ENCODE data around the gene TENT4B. TPM values are rescaled to one million over a fixed set of nuclear protein-coding genes. Genes with fewer than 3 reads are reported as not detected.

Gene TENT4B
- total RNA-seq, 1 experiment from 2014 or later, result 18.3 TPM

DNA sequence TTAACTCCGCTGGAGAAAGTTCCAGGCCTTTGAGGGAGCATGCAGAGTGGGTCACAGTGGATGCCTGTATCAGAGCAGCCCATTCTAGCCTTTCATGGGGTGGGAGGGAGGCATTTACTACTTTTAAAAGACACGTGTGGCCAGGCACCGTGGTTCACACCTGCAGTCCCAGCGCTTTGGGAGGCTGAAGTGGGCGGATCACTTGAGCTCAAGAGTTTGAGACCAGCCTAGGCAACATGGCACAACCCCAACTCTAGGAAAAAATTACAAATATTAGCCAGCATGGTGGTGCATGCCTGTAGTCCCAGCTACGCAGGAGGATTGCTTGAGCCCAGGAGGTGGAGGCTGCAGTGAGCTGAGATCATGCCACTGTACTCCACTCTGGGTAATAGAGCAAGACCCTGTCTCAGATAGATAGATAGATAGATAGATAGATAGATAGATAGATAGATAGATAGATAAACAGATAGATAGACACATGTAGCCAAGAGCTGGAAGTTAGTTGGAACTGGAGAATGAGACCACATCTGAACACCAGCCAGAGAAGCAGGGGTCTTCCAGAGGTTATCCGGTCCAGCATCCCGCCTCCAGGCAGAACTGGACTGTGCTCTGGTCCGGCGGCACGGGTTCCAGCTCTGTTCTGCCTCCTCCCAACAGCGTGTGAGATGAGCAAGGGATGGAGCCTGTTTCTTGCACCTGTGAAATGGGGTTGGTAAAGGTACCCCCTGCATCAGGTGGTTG lies 116.8 kb downstream of the TENT4B start:
- intact Hi-C loops (cut with micrococcal nuclease; ENCODE audit: unreplicated experiment), result no loop called here
- H3K36me3 ChIP-seq (ENCODE audit: insufficient read depth, low read length, poor library complexity, severe bottlenecking), result no peaks in the 10 kb centered on the region
- peaks cover 22% of the 10 kb centered on the region for H3K4me1 ChIP-seq (ENCODE audit: insufficient read depth, low read length, poor library complexity, severe bottlenecking)
- ChIA-PET CTCF (no interaction called here), POLR2A (ENCODE audit: low non-redundant PET) (no interaction called here)
- no peaks in the 10 kb centered on the region for H3K9me3 ChIP-seq (ENCODE audit: low read depth, low read length, poor library complexity, severe bottlenecking)
- no TSS peak for BruUV-seq (replicated peaks)
- H3K4me3 ChIP-seq (ENCODE audit: low read depth, low read length, poor library complexity, severe bottlenecking), result no peak overlapping the region
- TF ChIP-seq, protein P1, sequence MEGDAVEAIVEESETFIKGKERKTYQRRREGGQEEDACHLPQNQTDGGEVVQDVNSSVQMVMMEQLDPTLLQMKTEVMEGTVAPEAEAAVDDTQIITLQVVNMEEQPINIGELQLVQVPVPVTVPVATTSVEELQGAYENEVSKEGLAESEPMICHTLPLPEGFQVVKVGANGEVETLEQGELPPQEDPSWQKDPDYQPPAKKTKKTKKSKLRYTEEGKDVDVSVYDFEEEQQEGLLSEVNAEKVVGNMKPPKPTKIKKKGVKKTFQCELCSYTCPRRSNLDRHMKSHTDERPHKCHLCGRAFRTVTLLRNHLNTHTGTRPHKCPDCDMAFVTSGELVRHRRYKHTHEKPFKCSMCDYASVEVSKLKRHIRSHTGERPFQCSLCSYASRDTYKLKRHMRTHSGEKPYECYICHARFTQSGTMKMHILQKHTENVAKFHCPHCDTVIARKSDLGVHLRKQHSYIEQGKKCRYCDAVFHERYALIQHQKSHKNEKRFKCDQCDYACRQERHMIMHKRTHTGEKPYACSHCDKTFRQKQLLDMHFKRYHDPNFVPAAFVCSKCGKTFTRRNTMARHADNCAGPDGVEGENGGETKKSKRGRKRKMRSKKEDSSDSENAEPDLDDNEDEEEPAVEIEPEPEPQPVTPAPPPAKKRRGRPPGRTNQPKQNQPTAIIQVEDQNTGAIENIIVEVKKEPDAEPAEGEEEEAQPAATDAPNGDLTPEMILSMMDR (conservative IDR thresholded peaks at IDR 0.05; ENCODE audit: low read depth, low read length), result no peak
- TF ChIP-seq EZH2 (IDR thresholded peaks at IDR 0.05; ENCODE audit: borderline replicate concordance, low read depth, low read length, poor library complexity, severe bottlenecking), result no peak
- no peaks in the 10 kb centered on the region for H3K27me3 ChIP-seq (replicated peaks; ENCODE audit: insufficient read depth, low read depth, low read length, poor library complexity)
- no peak for DNase-seq (ENCODE audit: low spot score)
- H3K27ac ChIP-seq (ENCODE audit: low read depth, low read length, poor library complexity, severe bottlenecking), result no peak overlapping the region

DNA sequence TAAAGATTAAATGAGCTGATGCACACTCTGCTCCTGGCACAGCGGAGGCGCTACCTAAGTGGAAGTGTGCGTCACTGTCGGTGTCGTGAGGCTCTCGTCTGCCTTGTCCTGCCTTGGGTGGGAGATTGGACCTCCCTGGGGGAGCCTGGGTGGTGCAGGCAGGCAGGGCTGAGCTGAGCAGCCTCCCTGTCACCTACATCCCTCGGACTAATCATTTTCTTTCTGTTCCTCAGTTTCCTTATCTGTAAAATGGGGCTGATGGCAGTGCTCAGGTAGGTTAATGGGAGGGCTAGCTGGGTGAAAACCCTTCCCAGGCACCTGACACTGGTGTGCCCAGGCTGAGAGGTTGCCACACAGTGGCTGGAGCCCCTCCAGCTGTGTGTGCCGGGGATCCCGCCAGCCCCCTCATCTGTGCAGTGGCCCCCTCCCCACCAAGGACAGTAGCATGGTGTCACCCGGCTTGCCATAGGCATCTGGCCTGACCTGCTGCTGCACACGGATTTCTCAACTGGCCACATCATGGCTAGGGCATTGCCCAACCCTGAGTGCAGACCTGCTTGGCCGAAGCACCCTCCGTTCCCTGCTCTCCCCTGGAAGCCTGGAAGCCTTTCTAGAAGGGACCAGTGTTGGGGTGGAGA lies 117.5 kb downstream of the TENT4B start:
- TF ChIP-seq EZH2 (IDR thresholded peaks at IDR 0.05; ENCODE audit: borderline replicate concordance, low read depth, low read length, poor library complexity, severe bottlenecking), result no peak
- TF ChIP-seq, protein P1 (conservative IDR thresholded peaks at IDR 0.05; ENCODE audit: low read depth, low read length), result no peak
- intact Hi-C loops (cut with micrococcal nuclease; ENCODE audit: unreplicated experiment), result no loop called here

GRCh38 chr16:50271148-50272041 lies 118.3 kb downstream of the TENT4B start:
- intact Hi-C loops (cut with micrococcal nuclease; ENCODE audit: unreplicated experiment), result no loop called here
- no peak for DNase-seq (ENCODE audit: low spot score)
- H3K36me3 ChIP-seq (ENCODE audit: insufficient read depth, low read length, poor library complexity, severe bottlenecking), result no peaks in the 10 kb centered on the region
- H3K4me1 ChIP-seq (ENCODE audit: insufficient read depth, low read length, poor library complexity, severe bottlenecking), result peaks cover 14% of the 10 kb centered on the region
- no peak overlapping the region for H3K27ac ChIP-seq (ENCODE audit: low read depth, low read length, poor library complexity, severe bottlenecking)
- CTCF ChIA-PET, result no interaction called here
- H3K27me3 ChIP-seq (replicated peaks; ENCODE audit: insufficient read depth, low read depth, low read length, poor library complexity), result no peaks in the 10 kb centered on the region
- H3K4me3 ChIP-seq (ENCODE audit: low read depth, low read length, poor library complexity, severe bottlenecking), result no peak overlapping the region
- TF ChIP-seq, protein P1 (conservative IDR thresholded peaks at IDR 0.05; ENCODE audit: low read depth, low read length), result no peak
- TF ChIP-seq EZH2 (IDR thresholded peaks at IDR 0.05; ENCODE audit: borderline replicate concordance, low read depth, low read length, poor library complexity, severe bottlenecking), result no peak
- no peaks in the 10 kb centered on the region for H3K9me3 ChIP-seq (ENCODE audit: low read depth, low read length, poor library complexity, severe bottlenecking)
- POLR2A ChIA-PET (ENCODE audit: low non-redundant PET), result no interaction called here
- BruUV-seq (replicated peaks), result no TSS peak

More for the DNA sequence above, 117.5 kb downstream of the TENT4B start:
- Histone ChIP-seq H3K4me3 (ENCODE audit: low read depth, low read length, poor library complexity, severe bottlenecking) (no peak overlapping the region), H3K36me3 (ENCODE audit: insufficient read depth, low read length, poor library complexity, severe bottlenecking) (no peaks in the 10 kb centered on the region), H3K9me3 (ENCODE audit: low read depth, low read length, poor library complexity, severe bottlenecking) (no peaks in the 10 kb centered on the region), H3K27me3 (replicated peaks; ENCODE audit: insufficient read depth, low read depth, low read length, poor library complexity) (no peaks in the 10 kb centered on the region), H3K27ac (ENCODE audit: low read depth, low read length, poor library complexity, severe bottlenecking) (no peak overlapping the region), H3K4me1 (ENCODE audit: insufficient read depth, low read length, poor library complexity, severe bottlenecking) (peaks cover 22% of the 10 kb centered on the region)
- ChIA-PET POLR2A (ENCODE audit: low non-redundant PET) (no interaction called here), CTCF (no interaction called here)
- no TSS peak for BruUV-seq (replicated peaks)
- DNase-seq (ENCODE audit: low spot score), result no peak
